Breast epithelium (tissue), 3 donors: ENCODE measurements around the gene GAL3ST2.

Source experiments
- CTCF ChIP-seq, 3 donors: fragments of 450-650 bp; IDR thresholded peaks; one replicate each; pipeline ENCODE4 v1.5.1; 2016 to 2017; ENCODE audit warnings: antibody characterized with exemption in 3 of 3, mild to moderate bottlenecking in 3 of 3, moderate library complexity in 3 of 3
- POLR2AphosphoS5 ChIP-seq, 3 donors: sonication (generic); formaldehyde crosslinking; IDR thresholded peaks; one replicate each; pipeline ENCODE4 v1.6.1; 2017; ENCODE audit warnings: antibody characterized with exemption in 3 of 3

- no peak for TF ChIP-seq CTCF (IDR thresholded peaks at IDR 0.05)
- no peak for TF ChIP-seq POLR2AphosphoS5 (IDR thresholded peaks at IDR 0.05)
Observed at GRCh38 chr2:241755166-241755565, 21.5 kb upstream of the GAL3ST2 start.
